ENCODE data around the gene TBPL2.
"Not testable (repeated sequence)": the region's sequence is repeated elsewhere in the genome, so short reads cannot be mapped to it uniquely, and the experiment has no call there.

Gene TBPL2

DNA sequence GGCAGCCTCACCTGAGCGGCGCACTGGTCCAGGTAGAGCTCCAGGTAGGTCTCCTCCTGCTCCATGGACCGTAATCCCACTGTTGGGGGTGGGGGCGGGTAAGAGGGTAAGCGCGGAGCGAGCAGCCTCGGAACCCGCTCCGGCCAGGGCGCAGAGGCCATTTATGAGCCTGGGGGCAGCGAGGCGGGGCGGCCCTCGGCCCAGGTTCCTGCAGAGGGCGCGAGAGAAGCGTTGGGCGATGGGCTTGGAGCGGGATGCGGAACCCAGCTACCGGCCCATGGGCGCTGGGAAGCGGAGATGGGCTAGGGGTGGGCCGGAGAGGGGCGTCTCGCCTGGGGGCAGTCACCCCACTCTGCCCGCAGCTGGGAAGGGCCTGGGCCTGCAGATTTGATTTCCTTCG lies at the start of gene TBPL2:
TSS of gene TBPL2 (minus strand) at position 232 of the 400 bp plus-strand sequence. CDS start at position 65, 167 bp downstream.
- no peak for DNase-seq (ENCODE audit: low spot score)

DNA sequence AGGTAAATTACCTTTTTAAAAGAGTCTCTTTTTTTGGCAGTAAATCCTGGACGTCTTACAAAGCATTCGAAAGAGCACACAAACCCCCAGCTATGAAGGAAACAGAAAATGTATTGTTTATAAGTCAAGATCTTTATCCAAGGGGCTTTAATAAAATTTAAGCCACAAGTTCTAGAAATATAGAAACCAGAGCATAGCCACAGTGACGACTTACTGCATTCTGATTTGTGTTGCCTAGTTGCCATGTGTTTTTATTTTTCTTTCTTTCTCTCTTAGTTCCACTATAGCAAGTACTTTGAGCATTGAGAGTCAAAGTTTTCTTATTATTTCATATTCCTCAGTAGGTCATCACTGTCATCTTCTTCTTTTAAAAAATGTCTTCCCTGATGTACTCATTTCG lies 47.8 kb upstream of the TBPL2 start:
- no peak for DNase-seq (ENCODE audit: low spot score)

- no peak for DNase-seq (ENCODE audit: low spot score)
These were observed 42.7 kb upstream of the TBPL2 start for GRCh38 chr14:55482936-55483605.

DNA sequence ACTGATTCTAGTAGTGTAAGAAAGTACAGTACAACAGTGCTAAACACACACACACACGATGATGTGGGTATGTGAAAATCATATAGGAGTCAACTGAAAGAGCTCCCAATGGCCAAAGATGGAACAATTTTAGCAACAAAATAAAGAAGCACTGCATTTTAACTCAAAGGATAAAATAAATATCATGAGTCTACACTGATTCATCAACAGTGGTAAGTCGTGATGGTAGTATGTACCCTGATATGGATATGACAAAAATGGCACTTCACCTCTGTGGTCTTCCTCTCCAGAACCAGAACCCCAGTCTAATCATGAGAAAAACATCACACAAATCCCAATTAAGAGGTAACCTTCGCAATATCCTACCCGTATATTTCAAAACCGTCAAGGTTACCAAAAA lies 41.4 kb upstream of the TBPL2 start:
- no peak for DNase-seq (ENCODE audit: low spot score)

DNA sequence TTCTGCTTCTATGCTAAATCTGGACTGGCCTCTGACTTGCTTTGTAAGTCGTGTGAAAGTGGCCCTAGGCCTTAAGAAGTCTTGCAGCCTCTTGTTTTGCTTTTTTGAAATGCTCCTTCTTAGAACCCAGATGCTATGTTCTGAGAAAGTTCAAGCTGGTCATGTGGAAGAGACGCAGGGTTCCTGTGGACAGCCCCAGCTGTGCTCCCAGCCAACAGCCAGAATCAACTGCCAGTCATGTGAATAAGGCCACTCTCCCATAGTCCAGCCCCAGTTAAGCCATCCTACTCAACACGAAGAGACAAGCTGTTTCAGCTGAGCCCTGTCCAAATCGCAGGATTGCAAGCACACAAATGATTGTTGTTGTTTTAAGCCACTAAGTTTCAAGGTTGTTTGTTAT lies 37.3 kb upstream of the TBPL2 start:
- no peak for DNase-seq (ENCODE audit: low spot score)

DNA sequence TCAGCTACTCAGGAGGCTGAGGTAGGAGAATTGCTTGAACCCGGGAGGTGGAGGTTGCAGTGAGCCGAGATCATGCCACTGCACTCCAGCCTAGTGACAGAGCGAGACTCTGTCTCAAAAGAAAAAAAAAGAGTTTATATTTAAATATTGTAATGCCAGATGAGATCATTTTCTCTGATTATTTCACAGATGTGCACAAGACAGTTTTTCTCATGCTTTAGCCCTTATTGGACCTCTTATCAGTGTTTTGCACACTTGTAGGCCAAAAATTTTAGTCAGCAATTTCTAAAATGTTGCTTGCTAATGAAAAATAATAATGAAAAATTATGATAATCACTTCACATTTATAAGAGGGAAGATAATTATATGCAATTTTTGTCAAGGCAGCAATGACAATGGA lies 36.0 kb upstream of the TBPL2 start:
- not testable (repeated sequence) for DNase-seq (ENCODE audit: low spot score)

DNA sequence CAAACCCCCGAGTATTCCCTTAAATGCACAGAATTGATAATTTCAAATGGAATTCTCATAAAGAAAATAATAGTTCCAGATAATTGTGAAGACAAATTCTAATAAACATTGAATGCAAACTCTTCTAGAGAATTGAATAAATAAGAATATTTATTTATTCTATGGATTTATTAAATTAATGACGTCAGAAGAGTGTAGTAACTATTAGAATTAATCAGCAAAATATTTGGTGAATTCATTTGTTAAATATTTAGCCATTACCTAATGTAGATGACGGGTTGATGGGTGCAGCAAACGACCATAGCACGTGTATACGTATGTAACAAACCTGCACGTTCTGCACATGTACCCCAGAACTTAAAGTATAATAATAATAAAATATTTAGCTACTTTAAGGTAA lies 33.4 kb upstream of the TBPL2 start:
- no peak for DNase-seq (ENCODE audit: low spot score)

GRCh38 chr14:55470025-55470424 lies 29.6 kb upstream of the TBPL2 start:
- DNase-seq (ENCODE audit: low spot score) = no peak

- no peak for DNase-seq (ENCODE audit: low spot score)
These were observed 26.9 kb upstream of the TBPL2 start for GRCh38 chr14:55467307-55467706.

DNA sequence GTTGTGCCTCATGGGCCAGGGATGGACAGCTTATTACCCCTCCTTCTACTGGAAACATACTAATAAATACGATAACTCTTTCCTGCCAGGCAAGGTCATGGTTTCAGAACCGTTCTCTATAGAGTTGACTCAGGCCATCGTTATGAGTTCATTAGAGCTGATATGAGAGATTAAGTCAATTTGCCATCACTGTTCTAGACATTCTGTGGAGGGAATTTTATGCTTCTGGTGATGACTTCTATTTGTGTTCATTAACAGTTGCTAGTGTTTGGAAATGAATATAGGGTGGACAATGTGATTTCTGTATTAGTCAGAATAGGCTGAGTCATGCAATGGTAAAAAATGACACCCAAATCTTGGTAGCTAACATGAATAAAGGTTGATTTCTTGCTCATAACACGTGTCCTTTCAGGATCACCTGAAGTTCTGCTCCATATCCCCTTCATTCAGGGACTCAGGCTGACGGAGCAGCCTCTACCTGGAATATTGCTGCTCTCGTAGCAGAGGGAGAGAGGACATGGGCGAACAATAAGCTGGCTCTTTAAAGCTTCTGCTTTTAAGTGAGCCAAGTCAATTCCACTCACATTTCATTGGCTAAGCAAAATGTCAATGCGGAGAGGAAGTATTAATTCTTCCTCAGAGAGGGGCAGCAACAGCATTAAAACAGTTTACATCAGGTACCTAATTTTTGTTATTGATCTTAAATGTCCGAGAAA lies 18.5 kb upstream of the TBPL2 start:
- DNase-seq (ENCODE audit: low spot score) = peak; percentile 77

DNA sequence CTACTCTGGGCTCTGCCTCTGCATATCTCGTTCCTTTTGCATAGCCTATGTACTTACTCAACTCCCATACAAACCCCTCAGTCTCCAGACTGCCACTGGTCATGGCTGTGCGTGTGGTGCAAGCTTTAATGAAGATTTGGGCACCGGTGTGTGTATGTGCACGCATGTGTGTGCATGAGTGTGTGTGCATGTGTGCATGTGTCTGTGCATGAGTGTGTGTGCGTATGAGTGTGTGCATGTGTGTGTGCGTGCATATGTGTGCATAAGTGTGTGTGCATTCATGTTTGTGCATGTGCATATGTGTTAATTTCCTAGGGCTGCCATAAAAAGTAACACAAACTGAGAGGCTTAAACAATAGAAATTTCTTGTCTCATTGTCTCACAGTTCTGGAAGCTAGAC lies 17.1 kb upstream of the TBPL2 start:
- DNase-seq (ENCODE audit: low spot score) = no peak

DNA sequence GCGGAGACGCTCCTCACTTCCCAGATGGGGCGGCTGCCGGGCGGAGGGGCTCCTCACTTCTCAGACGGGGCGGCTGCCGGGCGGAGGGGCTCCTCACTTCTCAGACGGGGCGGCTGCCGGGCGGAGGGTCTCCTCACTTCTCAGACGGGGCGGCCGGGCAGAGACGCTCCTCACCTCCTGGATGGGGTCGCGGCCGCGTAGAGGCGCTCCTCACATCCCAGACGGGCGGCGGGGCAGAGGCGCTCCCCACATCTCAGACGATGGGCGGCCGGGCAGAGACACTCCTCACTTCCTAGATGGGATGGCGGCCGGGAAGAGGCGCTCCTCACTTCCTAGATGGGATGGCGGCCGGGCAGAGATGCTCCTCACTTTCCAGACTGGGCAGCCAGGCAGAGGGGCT lies 16.0 kb upstream of the TBPL2 start:
- not testable (repeated sequence) for DNase-seq (ENCODE audit: low spot score)

- peak; percentile 93 for DNase-seq (ENCODE audit: low spot score)
These were observed 14.0 kb upstream of the TBPL2 start for GRCh38 chr14:55454264-55455002.

DNA sequence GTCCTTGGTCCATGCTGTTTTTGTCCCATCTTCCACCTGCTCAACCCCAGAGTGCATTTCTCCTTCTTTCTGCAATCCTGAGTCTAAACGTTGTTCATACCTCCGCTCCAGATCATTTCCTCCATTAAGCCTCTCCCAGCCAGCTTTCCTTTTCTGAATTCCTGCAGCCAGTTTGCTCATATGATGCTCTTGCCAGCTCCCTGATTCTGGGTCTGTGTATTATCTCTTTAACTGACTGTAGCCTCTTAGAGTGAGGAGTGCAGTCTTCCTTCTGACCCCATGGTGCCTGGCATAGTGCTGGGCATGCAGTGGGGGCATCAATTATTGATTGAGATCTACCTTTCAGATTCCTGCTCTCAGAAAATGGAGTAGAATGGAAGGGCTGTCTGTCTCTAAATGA lies 11.5 kb upstream of the TBPL2 start:
- DNase-seq (ENCODE audit: low spot score) = no peak

DNA sequence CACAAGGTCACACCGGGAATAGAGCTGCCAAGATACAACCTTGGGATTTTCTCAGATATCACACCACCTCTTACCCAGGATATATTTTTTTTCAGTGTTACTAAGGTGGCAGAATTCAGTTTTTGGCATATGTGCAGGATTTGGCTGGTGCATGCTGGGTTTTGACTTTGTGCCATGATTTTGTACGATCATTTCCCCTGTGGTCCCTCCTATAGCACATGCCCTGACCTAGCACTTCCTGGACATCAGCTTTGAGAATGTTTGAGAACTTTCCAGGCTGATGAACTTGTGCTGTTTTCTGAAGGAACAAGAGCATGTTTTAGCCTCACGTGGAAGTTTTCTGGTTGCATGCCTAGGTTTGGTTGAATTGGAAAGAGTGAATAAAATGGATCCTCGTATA lies 11.0 kb upstream of the TBPL2 start:
- DNase-seq (ENCODE audit: low spot score) = peak; percentile 15

- DNase-seq (ENCODE audit: low spot score) = no peak
These were observed 10.6 kb upstream of the TBPL2 start for GRCh38 chr14:55450987-55451386.

DNA sequence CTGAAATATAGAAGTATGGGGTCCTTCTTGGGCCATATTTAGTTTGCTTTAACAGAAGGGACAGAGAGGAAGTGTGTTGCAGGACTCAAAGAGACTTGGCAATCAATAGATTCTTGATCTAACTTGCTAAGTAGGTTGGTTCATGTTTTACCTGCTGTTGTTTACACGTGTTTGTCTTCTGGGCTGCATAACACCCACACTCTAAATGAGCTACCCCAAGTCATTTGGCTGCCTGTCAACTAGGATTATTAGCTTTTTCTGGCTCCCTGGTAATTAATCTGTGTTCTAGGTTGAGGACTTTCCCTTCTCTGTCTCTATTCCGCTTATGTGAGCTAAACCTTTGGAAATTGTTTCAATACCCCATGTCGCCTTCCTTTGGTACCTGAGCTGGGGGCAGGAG lies 10.1 kb upstream of the TBPL2 start:
- DNase-seq (ENCODE audit: low spot score) = no peak

- no peak for DNase-seq (ENCODE audit: low spot score)
These were observed 9.7 kb upstream of the TBPL2 start for GRCh38 chr14:55450124-55450523.

DNA sequence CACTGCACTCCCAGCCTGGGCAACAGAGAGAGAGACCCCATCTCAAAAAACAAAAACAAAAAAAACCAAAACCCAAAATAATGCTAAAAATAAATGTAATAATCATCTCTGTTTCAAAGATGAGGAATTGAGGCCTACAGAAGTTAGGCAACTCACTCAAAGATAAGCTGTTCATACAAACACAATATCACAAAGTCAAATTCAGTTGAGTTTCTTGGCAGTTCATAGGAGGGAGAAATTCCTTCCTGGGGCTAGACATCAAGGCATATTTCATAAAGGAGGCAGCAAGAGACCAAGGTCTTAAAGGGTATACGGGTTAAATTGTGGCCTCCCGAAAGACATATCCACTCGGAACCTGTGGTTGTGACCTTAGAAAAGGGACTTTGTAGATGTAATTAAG lies 8.7 kb upstream of the TBPL2 start:
- no peak for DNase-seq (ENCODE audit: low spot score)

- peak; percentile 99 for DNase-seq (ENCODE audit: low spot score)
These were observed 7.8 kb upstream of the TBPL2 start for GRCh38 chr14:55448141-55448614.

DNA sequence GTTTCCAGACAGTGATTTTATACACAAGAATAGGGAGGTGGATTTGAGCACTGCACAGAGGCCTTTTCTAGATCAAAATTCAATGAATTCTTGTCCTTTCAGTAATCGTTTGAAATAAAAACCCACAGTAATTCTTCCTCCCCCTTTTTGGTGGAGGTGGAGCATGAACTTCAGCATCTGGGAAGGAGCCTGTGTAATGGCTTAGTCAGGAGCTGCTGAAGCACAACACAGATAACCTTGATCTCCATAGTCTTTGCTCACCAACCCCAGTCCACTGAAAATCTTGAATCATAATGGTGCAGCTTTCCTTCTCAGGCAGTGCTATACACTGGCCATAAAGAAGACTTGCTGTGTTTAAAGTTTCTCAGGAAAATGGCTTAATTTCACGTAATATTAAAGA lies 6.4 kb upstream of the TBPL2 start:
- DNase-seq (ENCODE audit: low spot score) = peak; percentile 92

GRCh38 chr14:55446127-55446736 lies 5.8 kb upstream of the TBPL2 start:
- DNase-seq (ENCODE audit: low spot score) = peak; percentile 79

- peak; percentile 66 for DNase-seq (ENCODE audit: low spot score)
These were observed 870 bp upstream of the TBPL2 start for GRCh38 chr14:55441286-55441685.

Measured in kidney tubule cell (primary cell).